PFSK-1 (cell line): ENCODE data around the gene LRMDA.

Experiments
- FOXP2 ChIP-seq: optimal IDR thresholded peaks from 2 replicates; pipeline ENCODE3; 2011; ENCODE audit warnings: borderline replicate concordance, control low read depth, inconsistent platforms; ENCODE audit not compliant: insufficient read depth; ENCODE audit errors: extremely low read length, extremely low read depth
- POLR2AphosphoS5 ChIP-seq: IDR thresholded peaks from 2 replicates; pipeline ENCODE4 v1.6.1; 2012; ENCODE audit warnings: low read depth, mild to moderate bottlenecking, control low read depth, low read length, moderate library complexity
- SIN3A ChIP-seq: IDR thresholded peaks from 2 replicates; pipeline ENCODE4 v1.6.1; 2012; ENCODE audit warnings: mild to moderate bottlenecking, low read length, moderate library complexity, borderline replicate concordance; ENCODE audit not compliant: insufficient read depth
- TAF1 ChIP-seq: IDR thresholded peaks from 2 replicates; pipeline ENCODE4 v1.6.1; 2012; ENCODE audit warnings: low read length, control low read depth, borderline replicate concordance; ENCODE audit not compliant: insufficient read depth
- TF ChIP-seq, protein P1 (sequence below), 2 experiments: IDR thresholded peaks; 2 replicates each; pipeline versions ENCODE4 v1.6.1 to v1.8.0; 2011 to 2012; ENCODE audit warnings: low read depth in 2 of 2, low read length in 2 of 2, control low read depth in 1 of 2, inconsistent platforms in 1 of 2, mild to moderate bottlenecking in 1 of 2, moderate library complexity in 1 of 2; ENCODE audit not compliant: insufficient read depth in 1 of 2

The LRMDA gene

DNA sequence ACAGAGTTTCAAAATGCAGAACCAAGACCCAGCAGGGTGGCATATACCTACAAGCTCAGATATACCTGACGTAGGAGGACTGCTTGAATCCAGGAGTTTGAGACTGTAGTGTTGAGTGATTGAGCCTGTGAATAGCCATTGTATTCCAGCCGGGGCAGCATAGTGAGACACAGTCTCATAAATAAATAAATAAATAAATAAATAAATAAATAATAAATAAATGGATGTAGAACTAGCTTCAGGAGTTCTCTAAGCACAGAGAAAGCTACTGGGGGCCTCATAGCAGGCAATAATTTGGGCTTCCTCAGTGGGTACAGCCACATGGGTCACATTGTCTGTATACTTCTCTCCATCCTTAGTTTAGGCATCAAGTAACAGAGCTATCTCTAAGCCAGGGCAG lies 906.8 kb downstream of the LRMDA start:
- TF ChIP-seq, protein P1, sequence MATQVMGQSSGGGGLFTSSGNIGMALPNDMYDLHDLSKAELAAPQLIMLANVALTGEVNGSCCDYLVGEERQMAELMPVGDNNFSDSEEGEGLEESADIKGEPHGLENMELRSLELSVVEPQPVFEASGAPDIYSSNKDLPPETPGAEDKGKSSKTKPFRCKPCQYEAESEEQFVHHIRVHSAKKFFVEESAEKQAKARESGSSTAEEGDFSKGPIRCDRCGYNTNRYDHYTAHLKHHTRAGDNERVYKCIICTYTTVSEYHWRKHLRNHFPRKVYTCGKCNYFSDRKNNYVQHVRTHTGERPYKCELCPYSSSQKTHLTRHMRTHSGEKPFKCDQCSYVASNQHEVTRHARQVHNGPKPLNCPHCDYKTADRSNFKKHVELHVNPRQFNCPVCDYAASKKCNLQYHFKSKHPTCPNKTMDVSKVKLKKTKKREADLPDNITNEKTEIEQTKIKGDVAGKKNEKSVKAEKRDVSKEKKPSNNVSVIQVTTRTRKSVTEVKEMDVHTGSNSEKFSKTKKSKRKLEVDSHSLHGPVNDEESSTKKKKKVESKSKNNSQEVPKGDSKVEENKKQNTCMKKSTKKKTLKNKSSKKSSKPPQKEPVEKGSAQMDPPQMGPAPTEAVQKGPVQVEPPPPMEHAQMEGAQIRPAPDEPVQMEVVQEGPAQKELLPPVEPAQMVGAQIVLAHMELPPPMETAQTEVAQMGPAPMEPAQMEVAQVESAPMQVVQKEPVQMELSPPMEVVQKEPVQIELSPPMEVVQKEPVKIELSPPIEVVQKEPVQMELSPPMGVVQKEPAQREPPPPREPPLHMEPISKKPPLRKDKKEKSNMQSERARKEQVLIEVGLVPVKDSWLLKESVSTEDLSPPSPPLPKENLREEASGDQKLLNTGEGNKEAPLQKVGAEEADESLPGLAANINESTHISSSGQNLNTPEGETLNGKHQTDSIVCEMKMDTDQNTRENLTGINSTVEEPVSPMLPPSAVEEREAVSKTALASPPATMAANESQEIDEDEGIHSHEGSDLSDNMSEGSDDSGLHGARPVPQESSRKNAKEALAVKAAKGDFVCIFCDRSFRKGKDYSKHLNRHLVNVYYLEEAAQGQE (IDR thresholded peaks at IDR 0.05; ENCODE audit: insufficient read depth in 1 of 2, low read depth in 2 of 2, low read length in 2 of 2) = no peak
- TF ChIP-seq FOXP2 = no peak
- TF ChIP-seq POLR2AphosphoS5 = no peak
- TF ChIP-seq SIN3A = no peak

DNA sequence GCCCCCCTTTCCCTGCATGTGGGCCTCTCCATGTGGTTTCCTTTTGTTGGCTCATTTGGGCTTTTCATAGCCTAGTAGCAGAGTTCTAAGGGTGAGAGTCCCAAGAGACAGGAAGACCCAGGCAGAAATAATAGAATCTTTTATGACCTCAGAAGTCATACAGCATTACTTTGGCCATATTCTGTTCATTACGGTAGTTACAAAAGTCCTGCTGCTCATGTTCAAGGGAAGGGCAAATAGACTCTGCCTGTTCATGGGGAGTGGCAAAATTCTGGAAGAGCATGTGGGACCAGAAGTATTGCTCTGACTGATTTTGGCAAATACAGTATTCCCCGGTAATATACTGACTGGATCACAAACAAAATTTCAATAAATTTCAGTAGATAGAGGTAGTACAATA lies 910.3 kb downstream of the LRMDA start:
- TF ChIP-seq SIN3A (no peak), TAF1 (no peak), FOXP2 (no peak), POLR2AphosphoS5 (no peak)
- TF ChIP-seq, protein P1 (IDR thresholded peaks at IDR 0.05; ENCODE audit: insufficient read depth in 1 of 2, low read depth in 2 of 2, low read length in 2 of 2) = no peak

DNA sequence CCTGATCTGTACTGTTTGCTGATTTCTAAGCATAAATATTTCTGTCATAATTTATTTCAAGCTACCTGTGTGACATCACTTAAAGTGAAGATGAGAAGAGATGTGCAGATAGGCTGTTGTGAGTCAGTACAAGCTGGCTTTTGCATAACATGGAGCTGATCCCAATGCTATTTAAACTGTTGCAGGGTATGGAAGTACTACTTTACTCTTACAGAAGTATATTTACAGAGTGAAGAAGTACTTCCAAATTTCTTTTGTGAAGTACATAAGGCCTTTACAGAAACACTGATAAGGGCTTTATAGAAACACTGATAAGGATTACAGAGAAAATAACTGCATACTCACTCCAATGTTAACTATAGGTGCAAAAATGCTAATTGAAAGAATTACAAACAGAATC lies 911.6 kb downstream of the LRMDA start:
- TF ChIP-seq FOXP2 (no peak), SIN3A (no peak), TAF1 (no peak), POLR2AphosphoS5 (no peak)
- TF ChIP-seq, protein P1 (IDR thresholded peaks at IDR 0.05; ENCODE audit: insufficient read depth in 1 of 2, low read depth in 2 of 2, low read length in 2 of 2) = no peak

DNA sequence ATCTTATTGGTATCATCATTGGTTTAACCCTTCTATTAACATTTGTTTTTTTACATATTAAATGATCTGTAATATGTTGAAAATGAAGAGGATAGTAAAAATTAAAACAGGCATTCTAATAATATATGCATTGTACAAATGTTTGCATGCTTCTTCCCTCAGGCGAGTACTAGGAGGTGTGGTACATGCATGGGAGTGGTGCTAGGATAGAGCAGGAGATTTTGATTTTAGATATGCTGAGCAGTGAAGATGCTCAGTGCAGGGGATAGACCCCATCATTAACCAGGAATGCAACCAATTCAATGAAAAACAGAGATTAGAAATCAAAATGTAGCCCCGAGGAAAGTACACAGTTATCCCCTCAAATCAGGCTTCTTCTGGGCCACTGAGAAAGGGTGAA lies 916.4 kb downstream of the LRMDA start:
- TF ChIP-seq POLR2AphosphoS5 (no peak), FOXP2 (no peak), TAF1 (no peak), SIN3A (no peak)
- TF ChIP-seq, protein P1 (IDR thresholded peaks at IDR 0.05; ENCODE audit: insufficient read depth in 1 of 2, low read depth in 2 of 2, low read length in 2 of 2) = no peak

DNA sequence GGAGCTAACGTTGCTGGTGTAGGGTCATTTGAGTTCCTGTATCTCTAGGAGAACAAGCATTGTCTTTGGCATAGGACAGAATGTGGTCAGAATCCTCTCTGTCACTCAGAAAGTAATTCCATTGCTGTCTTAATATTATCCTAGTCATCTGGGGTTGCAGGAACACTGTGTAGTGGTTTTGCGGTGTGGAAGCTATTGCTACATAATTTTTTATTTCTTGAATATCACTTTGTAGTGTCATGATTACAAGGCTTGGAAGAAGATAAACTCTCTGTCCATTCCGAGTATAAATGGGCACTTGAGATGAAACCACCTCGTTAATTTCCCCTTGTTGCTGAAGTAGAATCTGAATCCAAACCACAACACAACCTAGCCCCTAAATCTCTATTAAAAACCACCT lies 919.2 kb downstream of the LRMDA start:
- no peak for TF ChIP-seq FOXP2
- TF ChIP-seq, protein P1 (IDR thresholded peaks at IDR 0.05; ENCODE audit: insufficient read depth in 1 of 2, low read depth in 2 of 2, low read length in 2 of 2) = no peak
- TF ChIP-seq POLR2AphosphoS5 = no peak
- TF ChIP-seq SIN3A = no peak
- TF ChIP-seq TAF1 = no peak
